Central memory CD8-positive, alpha-beta T cell (primary cell): ENCODE data around the gene NEDD4.
"Not testable (repeated sequence)": the region's sequence is repeated elsewhere in the genome, so short reads cannot be mapped to it uniquely, and the experiment has no call there.

ENCODE experiments used
- ATAC-seq: fragments of 150-1000 bp; cut with Tn5 transposase; replicated peaks from 2 replicates; pipeline ENCODE4 v1.10.0; 2022; ENCODE audit warnings: mild to moderate bottlenecking, moderate FRiP score, moderate number of reproducible peaks; ENCODE audit not compliant: poor library complexity, severe bottlenecking; ENCODE audit errors: extremely low read depth
- DNase-seq, 2 donors: peaks; one replicate each; pipeline ENCODE4 v3.0.0; 2021; ENCODE audit warnings: low spot score in 2 of 2
- H3K27ac Mint-ChIP-seq: one replicate; pipeline ENCODE4 v1.8.0; 2022; ENCODE audit warnings: low read depth, mild to moderate bottlenecking, moderate library complexity, mixed read lengths
- H3K27me3 Mint-ChIP-seq: one replicate; pipeline ENCODE4 v1.8.0; 2022; ENCODE audit warnings: mixed read lengths
- H3K36me3 Mint-ChIP-seq: one replicate; pipeline ENCODE4 v1.8.0; 2022; ENCODE audit warnings: mild to moderate bottlenecking, moderate library complexity, mixed read lengths; ENCODE audit not compliant: insufficient read depth
- H3K4me1 Mint-ChIP-seq: one replicate; pipeline ENCODE4 v1.8.0; 2022; ENCODE audit warnings: mixed read lengths
- H3K4me3 Mint-ChIP-seq: one replicate; pipeline ENCODE4 v1.8.0; 2022; ENCODE audit warnings: mild to moderate bottlenecking, moderate library complexity, mixed read lengths
- H3K9me3 Mint-ChIP-seq: one replicate; pipeline ENCODE4 v1.8.0; 2022; ENCODE audit warnings: mixed read lengths

Gene NEDD4

GRCh38 chr15:55970286-55970685 is 23.1 kb downstream of the NEDD4 start:
- no peak for ATAC-seq
- H3K36me3 Mint-ChIP-seq = no peaks in the 10 kb centered on the region
- no peaks in the 10 kb centered on the region for H3K27me3 Mint-ChIP-seq
- no peak overlapping the region for H3K4me3 Mint-ChIP-seq
- H3K27ac Mint-ChIP-seq = no peak overlapping the region
- no peak for DNase-seq
- H3K4me1 Mint-ChIP-seq = no peaks in the 10 kb centered on the region
- no peaks in the 10 kb centered on the region for H3K9me3 Mint-ChIP-seq

GRCh38 chr15:55969582-55969981 is 23.8 kb downstream of the NEDD4 start:
- Mint-ChIP-seq H3K4me1 (no peaks in the 10 kb centered on the region), H3K27me3 (no peaks in the 10 kb centered on the region), H3K4me3 (no peak overlapping the region), H3K9me3 (no peaks in the 10 kb centered on the region), H3K36me3 (no peaks in the 10 kb centered on the region), H3K27ac (no peak overlapping the region)
- DNase-seq = no peak
- no peak for ATAC-seq

GRCh38 chr15:55968923-55969322 is 24.5 kb downstream of the NEDD4 start:
- no peaks in the 10 kb centered on the region for H3K27me3 Mint-ChIP-seq
- ATAC-seq (no peak), DNase-seq (no peak)
- H3K36me3 Mint-ChIP-seq = no peaks in the 10 kb centered on the region
- H3K4me3 Mint-ChIP-seq = no peak overlapping the region
- H3K9me3 Mint-ChIP-seq = no peaks in the 10 kb centered on the region
- H3K4me1 Mint-ChIP-seq = no peaks in the 10 kb centered on the region
- no peak overlapping the region for H3K27ac Mint-ChIP-seq

DNA sequence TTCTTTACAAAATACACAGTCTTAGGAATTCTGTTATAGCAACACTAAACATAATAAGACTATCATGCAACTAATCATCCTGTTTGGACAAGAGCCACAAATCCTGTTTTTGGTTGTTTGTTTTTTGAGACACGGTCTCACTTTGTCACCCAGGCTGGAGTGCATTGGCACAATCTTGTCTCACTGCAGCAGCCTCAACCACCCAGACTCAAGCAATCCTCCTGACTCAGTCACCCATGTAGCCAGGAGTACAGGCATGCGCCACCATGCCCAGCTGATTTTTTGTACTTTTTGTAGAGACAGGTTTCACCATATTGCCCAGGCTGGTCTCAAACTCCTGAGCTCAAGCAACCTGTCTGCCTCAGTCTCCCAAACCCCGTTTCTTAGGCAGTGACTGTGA is 28.3 kb downstream of the NEDD4 start:
- H3K36me3 Mint-ChIP-seq = no peaks in the 10 kb centered on the region
- DNase-seq (no peak), ATAC-seq (no peak)
- H3K4me1 Mint-ChIP-seq = no peaks in the 10 kb centered on the region
- H3K4me3 Mint-ChIP-seq = no peak overlapping the region
- no peaks in the 10 kb centered on the region for H3K27me3 Mint-ChIP-seq
- no peak overlapping the region for H3K27ac Mint-ChIP-seq
- H3K9me3 Mint-ChIP-seq = no peaks in the 10 kb centered on the region

DNA sequence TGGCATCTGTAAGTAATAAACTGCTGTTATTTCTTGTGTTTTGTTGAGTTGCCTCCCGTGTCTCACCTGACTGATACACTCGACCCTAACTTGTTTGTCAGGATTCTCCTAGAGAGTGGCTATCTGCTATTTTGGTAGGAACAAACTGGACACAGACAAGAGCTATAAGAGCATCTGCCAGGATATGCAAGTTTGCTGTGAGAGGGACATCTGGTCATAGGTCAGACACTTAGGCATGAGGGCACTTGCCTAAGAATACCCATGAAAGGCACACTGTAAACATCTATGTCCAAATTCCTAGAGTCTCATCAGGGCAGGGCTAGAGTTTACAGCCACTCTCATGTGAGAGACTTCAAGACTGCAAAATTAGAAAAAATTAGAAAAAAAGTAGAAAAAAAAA is 32.5 kb downstream of the NEDD4 start:
- Mint-ChIP-seq H3K27me3 (no peaks in the 10 kb centered on the region), H3K4me1 (no peaks in the 10 kb centered on the region), H3K36me3 (no peaks in the 10 kb centered on the region), H3K4me3 (no peak overlapping the region), H3K9me3 (no peaks in the 10 kb centered on the region), H3K27ac (no peak overlapping the region)
- no peak for DNase-seq
- ATAC-seq = no peak

GRCh38 chr15:55959744-55960447 is 33.5 kb downstream of the NEDD4 start:
- Mint-ChIP-seq H3K4me3 (no peak overlapping the region), H3K27me3 (no peaks in the 10 kb centered on the region), H3K9me3 (no peaks in the 10 kb centered on the region), H3K36me3 (no peaks in the 10 kb centered on the region), H3K4me1 (no peaks in the 10 kb centered on the region), H3K27ac (no peak overlapping the region)
- no peak for DNase-seq
- no peak for ATAC-seq

DNA sequence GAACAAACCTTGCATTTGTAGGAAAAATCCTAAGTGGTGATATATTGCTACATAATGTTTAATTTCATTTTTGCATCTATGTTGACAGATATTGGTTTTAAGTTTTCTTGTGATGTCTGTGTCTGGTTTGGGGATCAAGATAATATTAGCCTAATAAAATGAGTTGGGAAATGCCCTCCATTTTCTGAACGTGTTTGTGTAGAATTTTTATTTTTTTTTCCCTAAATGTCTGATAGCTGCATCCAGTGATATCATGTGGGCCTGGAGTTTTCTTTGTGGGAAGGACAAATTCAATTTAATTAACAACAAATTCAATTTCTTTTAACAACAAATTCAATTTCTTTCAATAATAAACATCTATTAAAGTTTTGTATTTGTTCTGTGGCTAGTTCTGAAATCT is 35.1 kb downstream of the NEDD4 start:
- DNase-seq (no peak), ATAC-seq (no peak)
- Mint-ChIP-seq H3K27me3 (no peaks in the 10 kb centered on the region), H3K4me1 (no peaks in the 10 kb centered on the region), H3K36me3 (no peaks in the 10 kb centered on the region), H3K4me3 (no peak overlapping the region), H3K9me3 (no peaks in the 10 kb centered on the region), H3K27ac (no peak overlapping the region)

GRCh38 chr15:55954862-55955605 is 38.4 kb downstream of the NEDD4 start:
- H3K36me3 Mint-ChIP-seq = no peaks in the 10 kb centered on the region

DNA sequence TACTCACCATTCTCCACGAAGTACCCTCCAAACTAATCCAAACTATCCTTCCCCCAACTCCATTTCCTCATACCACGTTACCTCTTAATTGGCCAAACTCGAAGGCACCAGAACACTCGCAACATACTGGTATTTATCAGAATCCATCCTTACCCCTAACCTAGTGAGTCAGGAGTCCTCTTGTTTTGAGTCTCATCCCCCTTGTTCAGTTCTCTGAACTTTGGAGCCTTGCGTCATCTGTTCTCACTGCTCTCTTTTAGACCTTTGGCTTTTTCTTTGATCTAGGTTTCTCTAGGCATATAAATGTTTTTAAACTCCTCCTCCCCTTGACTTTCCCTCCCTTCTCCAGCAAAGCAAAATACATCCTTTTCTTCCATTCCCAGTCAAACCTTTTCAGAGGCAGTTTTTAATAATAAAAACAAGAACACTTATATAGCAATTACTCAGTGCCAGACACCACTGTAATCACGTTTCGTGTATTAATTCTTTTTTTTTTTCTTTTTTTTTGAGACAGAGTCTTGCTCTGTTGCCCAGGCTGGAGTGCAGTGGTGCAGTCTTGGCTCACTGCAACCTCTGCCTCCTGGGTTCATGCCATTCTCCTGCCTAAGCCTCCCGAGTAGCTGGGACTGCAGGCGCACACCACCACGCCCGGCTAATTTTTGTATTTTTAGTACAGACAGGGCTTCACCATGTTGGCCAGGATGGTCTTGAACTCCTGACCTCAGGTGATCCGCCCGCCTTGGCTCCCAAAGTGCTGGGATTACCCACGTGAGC is 40.7 kb downstream of the NEDD4 start:
- H3K9me3 Mint-ChIP-seq, H3K27me3 Mint-ChIP-seq, H3K27ac Mint-ChIP-seq, DNase-seq, ATAC-seq, H3K4me1 Mint-ChIP-seq, H3K36me3 Mint-ChIP-seq, H3K4me3 Mint-ChIP-seq: not testable (repeated sequence)

More at GRCh38 chr15:55954862-55955605, 38.4 kb downstream of the NEDD4 start:
- no peak for DNase-seq
- H3K4me1 Mint-ChIP-seq = no peaks in the 10 kb centered on the region
- no peaks in the 10 kb centered on the region for H3K9me3 Mint-ChIP-seq
- no peak overlapping the region for H3K27ac Mint-ChIP-seq
- H3K27me3 Mint-ChIP-seq = no peaks in the 10 kb centered on the region
- no peak for ATAC-seq
- no peak overlapping the region for H3K4me3 Mint-ChIP-seq

DNA sequence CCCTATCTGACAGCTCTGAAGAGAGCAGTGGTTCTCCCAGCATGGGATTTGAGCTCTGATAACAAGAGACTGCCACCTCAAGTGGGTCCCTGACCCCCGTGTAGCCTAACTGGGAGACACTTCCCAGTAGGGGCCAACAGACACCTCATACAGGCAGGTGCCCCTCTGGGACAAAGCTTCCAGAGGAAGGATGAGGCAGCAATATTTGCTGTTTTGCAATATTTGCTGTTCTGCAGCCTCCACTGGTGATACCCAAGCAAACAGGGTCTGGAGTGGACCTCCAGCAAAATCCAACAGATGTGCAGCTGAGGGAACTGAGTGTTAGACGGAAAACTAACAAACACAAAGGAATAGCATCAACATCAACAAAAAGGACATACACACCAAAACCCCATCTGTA is 48.8 kb downstream of the NEDD4 start:
- H3K27ac Mint-ChIP-seq, H3K27me3 Mint-ChIP-seq, DNase-seq, H3K4me3 Mint-ChIP-seq, H3K36me3 Mint-ChIP-seq, H3K9me3 Mint-ChIP-seq, ATAC-seq, H3K4me1 Mint-ChIP-seq: not testable (repeated sequence)

- no peak for ATAC-seq
- H3K27ac Mint-ChIP-seq = no peak overlapping the region
- H3K9me3 Mint-ChIP-seq = peaks cover 9% of the 10 kb centered on the region
Observed at GRCh38 chr15:55942332-55942731, 51.1 kb downstream of the NEDD4 start.

GRCh38 chr15:55937040-55937439 is 56.4 kb downstream of the NEDD4 start:
- H3K4me3 Mint-ChIP-seq = no peak overlapping the region
- no peak for ATAC-seq
- DNase-seq = no peak
- no peak overlapping the region for H3K27ac Mint-ChIP-seq
- H3K36me3 Mint-ChIP-seq = peaks cover 1% of the 10 kb centered on the region
- H3K9me3 Mint-ChIP-seq = peaks cover 9% of the 10 kb centered on the region
- no peaks in the 10 kb centered on the region for H3K4me1 Mint-ChIP-seq
- no peaks in the 10 kb centered on the region for H3K27me3 Mint-ChIP-seq

More at GRCh38 chr15:55942332-55942731, 51.1 kb downstream of the NEDD4 start:
- no peak for DNase-seq
- Mint-ChIP-seq H3K4me1 (no peaks in the 10 kb centered on the region), H3K27me3 (no peaks in the 10 kb centered on the region), H3K36me3 (peaks cover 1% of the 10 kb centered on the region), H3K4me3 (no peak overlapping the region)

- no peak for DNase-seq
- H3K36me3 Mint-ChIP-seq = no peaks in the 10 kb centered on the region
- H3K4me1 Mint-ChIP-seq = no peaks in the 10 kb centered on the region
- H3K9me3 Mint-ChIP-seq = no peaks in the 10 kb centered on the region
- no peaks in the 10 kb centered on the region for H3K27me3 Mint-ChIP-seq
- no peak overlapping the region for H3K27ac Mint-ChIP-seq
- no peak overlapping the region for H3K4me3 Mint-ChIP-seq
- ATAC-seq = no peak
Observed at GRCh38 chr15:55928955-55929354, 64.5 kb downstream of the NEDD4 start.
